Activated T-helper 1 cell treated with anti-CD3 and anti-CD28 coated beads, Interleukin-2, amount 50 U/mL, for 16 hours (primary cell): ENCODE measurements around the gene KLC1.

Source experiments
- DNase-seq, 2 donors: peaks; one replicate each; pipeline ENCODE4 v3.0.0-alpha.2; 2020; ENCODE audit warnings: low read depth in 1 of 2, low spot score in 1 of 2

The KLC1 gene

DNA sequence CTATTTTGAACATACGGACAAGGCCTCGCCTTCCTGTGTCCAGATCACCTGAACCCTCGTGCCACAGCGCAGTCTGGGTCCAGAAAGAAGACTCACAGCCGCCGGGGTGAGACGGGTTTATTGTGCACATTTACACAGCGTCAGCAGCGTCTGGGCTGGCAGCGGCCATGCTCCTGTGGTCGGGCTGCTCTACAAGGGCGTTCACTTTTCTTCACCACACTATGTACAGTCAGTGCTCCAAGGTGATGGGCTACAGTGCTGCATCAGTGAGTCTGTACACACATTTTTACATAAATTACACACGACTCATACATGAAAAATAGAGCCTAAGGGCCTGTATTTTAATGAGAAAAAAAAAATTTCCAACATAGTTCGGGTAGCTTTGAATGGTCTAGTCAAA lies 104.6 kb downstream of the KLC1 start:
- no peak for DNase-seq

DNA sequence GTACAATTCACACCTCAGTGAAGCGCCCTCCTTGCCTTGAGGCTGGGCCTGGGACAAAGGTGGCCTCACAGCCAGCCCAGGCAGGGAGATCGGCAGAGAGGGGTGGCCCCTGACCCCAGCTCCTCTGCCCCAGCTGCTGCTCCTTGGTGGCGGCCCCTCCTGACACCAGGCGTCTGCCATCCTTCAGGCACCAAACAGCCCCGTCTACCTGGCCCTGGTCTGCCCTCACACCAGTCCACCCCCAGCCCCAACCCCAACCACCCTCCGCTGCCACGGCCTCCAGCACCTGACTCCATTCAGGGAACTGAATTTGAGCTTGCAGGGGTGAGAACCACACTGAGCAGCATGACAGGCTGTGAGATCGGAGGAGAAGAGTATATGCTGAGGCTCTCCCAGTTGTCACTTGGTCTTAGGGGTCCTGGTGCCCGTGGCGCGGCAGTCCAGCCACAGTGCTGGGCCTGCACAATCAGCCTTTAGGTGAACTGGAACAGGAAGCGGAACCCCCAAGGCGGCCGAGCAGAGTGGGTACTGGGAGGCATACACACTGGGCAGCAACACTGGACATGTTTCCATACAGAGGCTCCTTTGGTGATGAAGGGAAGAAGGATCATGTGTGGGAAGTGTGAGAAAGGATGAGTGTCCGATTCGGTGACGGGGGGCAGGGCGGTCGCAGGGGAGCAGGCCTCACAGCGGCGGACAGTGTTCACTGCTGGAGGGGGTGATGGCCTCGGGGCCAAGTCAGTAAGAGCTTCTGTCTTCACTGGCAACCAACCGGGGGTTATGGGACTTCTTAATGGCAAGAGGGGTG lies 105.3 kb downstream of the KLC1 start:
- no peak for DNase-seq

DNA sequence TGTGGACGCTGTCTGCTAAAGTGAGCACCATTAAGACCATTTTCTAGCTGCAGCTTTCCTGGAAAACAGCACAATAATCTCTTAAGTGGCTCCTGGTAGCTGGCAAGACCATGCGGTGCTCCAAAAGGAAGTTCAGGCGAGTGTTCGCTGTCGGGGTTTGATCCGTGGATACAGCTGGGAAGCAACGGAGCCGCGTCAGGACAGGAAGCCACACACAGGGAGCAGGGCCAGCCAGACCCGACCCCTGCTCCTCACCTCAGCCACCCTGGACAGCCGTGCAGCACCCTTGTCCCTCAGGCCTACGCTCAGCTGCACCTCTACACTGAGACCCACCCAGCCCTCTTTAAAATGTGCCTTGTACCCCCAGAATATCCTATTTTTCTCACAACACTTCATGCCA lies 106.0 kb downstream of the KLC1 start:
- DNase-seq, result no peak

DNA sequence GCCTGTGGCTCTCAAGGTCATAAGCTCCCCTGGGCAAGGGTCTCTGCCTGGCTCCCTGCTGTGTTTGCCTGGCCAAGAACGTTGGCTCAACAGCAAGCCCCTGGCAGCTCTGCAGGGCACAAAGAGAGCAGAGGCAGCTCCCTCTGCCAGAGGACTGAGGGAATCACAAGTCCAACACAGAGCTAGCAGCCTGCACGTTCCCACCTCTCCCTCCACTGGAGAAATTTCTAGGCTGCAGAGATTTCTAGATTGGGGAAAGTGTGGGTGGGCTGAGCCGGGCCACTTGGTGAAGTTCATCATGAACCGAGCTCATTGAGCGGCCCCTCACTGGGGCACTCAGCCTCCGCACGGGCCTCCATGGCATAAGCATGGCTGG lies 106.4 kb downstream of the KLC1 start:
- DNase-seq, result no peak

DNA sequence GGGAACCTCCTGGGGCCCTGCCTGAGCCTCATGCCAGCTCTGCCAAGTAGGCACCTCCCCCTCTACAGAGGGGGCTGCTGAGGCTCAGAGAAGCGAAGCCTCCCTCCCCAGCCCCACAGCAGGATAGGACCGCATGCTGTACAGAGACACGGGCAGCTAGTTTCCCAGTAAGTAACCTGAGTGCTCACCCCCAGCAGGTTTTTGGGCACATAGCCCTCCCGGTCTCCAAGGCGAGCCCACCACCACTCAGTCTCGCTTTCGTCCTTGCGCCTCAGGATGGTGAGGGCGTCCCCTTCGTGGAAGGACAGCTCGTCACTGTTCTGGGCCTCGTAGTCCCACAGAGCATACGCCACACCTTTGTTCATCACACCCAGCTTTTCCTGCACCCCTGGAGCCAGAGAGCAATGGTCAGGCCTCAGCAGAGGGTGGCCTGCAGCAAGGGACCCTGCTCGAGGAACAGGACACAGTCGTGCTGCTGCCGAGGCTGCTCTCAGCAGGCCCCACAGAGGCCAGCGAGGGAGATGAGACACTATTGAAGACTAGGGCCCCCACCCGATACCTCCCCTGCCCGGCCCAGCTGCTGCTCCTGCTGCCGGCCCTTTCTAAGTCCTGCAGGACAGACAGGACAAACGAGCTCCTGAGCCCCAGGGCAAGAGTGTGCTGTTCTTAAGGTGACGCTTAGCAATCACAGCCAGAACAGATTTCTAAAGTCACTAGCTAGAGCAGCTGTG lies 107.0 kb downstream of the KLC1 start:
- no peak for DNase-seq

DNA sequence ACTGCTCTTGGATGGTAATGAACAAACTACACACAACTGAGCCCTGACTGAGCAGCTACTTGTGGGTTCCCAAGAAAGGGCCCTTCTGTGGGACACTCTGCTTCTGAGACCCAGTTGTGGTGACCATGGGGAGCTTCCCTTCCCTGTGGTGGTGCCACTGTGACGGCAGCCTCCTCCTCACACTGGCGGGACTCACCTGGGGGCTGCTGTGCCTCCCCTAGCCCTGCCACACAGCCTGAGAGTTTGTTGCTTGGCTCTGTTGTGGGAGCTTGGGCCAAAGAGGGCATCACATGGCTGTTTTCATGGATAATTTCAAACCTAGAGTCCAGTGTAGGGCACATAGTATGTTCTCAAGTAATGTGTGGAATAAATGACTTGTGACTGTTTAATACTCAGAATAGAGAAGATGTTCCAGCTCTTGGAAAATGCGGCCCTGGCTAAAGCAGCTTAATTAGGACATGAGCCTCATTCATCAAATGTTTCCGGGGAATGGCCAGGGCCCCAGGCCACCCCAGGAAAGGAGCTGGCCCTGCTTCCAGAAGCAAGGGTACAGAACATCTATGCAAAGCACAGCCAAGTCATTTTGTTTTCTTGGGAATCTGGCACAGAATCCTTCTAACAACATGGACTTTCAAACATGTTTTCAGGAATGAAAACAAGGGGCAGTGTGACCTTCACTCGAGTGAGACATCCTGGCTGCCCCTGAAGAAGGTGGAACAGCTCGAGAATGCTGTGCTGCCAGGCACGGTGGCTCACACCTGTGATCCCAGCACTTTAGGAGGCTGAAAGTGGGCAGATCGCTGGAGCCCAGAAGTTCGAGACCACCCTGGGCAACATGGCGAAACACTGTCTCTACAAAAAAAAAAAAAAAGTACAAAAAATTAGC lies 107.8 kb downstream of the KLC1 start:
- no peak for DNase-seq

DNA sequence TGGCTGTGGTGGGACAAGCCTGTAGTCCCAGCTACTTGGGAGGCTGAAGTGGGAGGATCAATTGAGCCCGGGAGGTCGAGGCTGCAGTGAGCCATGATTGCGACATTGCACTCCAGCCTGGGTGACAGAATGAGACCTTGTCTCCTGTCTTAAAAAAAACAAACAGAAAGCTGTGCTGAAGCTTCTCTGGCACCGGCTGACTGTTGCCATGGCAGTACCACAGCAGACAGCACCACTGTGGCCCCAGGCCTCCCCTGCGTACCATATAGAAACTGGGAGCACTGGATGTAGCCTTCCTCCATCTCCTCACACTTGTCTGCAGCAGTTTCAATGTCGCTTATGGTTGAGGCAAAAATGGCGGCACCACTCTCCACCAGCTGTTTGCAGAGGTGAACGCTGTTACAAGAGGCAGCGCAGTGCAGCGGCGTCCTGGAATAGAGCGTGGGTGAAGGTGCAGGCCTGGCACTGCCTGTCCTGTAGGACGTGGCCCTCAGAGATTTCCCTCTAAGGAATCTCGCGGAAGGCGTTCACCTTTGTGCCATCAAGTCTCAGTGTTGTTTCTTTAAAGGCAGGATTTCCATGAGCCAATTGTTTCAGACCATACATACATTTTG lies 108.5 kb downstream of the KLC1 start:
- DNase-seq, result no peak

DNA sequence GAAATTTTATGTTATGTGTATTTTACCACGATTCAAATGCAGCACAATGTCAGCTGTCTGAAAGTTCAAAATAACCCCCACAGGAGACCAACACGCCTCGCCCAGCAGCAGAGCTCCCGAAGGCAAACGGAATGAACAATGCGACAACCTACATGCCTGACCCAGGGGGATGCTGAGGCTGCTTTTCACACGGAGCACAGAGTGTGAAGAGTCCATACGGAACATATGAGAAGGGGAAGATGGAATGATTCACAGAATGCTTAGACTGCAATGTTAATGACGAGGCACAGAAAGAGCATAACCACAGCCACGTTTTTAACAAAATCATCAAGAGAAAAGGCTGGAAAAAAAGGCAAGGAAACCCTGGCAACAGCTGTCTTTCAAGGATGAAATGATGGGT lies 109.2 kb downstream of the KLC1 start:
- DNase-seq, result no peak

DNA sequence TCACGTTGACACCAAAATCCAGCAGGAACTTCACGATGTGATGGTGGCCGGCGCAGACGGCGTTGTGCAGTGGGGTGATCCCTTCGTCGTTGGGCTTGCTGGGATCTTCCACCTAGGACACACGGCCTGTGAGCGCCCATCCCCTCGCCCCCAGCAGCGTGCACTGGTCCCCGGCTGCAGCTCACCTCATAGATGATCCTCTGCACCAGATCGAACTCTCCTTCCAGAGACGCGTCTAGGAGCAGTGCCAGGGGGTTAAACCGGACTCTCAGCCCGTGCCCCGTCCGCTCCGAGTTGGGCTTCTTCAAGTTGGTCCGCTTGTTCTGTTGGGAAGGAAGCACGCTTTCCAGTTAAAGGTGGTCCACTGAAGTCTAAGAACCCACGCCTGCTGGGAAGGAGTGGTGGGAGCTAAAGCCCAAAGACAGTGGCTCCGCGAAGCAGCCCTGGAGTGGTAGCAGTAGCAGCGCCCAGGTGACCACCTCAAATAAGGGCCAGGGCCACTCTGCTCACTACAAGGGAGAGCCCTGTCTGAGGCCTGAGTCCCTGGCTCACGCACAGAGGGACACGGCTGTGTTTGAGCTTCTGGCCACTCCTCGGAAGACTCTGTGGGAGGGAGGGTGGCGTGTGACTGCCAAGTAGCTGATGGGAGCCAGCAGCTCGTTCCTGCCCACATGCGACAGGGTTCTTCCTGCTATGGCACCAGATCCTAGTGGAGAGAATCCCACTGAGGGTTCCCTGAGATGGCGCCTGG lies 109.9 kb downstream of the KLC1 start:
- no peak for DNase-seq

DNA sequence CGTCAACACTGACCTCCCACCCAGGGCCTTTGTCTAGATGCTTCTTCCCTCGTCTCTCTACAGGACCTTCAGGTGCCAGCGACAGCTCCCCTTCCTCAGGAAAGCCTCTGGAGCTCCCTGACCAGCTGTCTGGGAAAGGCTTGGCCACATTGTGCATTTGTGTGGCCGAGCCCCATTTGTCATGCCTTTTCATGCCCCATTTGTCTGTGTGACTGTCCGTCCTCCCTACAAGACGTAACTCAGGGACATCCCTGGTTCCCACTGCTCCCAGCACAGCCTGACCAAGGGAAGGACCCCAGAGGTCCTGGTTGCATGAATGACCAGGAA lies 110.4 kb downstream of the KLC1 start:
- DNase-seq, result no peak

DNA sequence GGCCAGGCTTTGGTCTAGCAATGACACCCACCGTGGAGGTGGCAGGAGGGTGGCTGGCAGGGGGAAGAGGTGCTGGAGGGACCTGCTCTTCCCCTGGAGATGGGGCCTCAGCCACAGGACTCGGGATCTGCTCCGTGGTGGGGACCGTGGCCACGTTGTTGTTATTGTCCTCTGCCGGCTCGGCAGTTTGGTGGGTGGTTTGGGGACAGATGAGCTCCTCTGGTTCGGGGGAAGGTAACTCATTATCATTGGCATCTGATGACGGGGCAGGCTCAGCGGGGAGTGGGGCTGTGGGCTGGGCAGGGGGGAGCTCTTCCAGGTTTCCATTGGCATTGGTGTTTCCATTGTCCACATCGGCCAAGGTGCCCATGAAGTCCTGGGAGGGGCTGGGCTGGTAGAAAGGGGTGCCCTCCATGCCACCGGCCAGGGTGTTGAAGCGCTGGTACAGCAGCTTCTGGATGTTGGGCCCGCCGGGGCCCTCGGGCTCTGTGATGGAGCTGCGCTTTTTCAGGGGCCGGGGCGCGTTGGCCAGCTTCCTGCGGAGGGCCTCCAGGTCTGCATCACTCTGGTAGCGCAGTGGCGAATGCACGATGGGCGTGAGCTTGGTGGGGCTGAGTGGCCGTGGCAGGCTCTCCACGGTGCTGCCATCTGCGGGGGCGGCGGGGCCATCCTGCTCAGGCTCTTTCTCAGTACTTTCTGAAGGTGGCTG lies 110.9 kb downstream of the KLC1 start:
- DNase-seq, result no peak

DNA sequence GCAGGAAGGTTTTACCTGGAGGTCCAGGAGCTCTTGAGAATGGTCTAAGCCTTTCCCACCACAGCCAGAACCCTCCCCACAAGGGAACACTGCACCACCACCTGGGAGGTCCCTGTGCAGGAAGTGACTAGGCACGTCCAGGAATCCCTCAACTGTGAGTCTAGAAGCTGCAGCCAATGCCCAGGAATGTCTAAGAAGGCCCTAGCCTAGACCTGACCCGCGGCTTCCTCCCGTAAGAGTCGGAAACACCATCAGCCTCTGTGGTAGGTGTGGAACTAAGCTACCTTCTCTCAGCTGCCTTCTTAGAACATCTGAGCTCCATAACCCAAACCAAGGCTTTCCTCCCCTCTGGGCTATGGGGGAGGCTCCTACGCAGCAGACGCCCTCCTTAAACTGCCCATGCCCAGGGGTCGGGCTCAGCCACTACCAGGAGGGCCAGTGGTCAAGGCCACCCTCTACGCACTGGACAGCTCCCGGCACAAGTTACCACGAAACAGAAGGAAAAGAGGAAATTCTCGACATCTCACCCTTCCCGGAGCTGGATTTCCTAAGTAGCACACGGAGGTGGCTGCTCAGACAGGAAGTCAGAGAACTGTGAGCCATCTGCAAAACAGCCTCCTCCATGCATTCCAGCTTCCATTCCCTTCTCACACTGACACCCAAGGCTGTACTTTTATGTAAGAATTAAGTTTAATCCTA lies 112.1 kb downstream of the KLC1 start:
- no peak for DNase-seq

DNA sequence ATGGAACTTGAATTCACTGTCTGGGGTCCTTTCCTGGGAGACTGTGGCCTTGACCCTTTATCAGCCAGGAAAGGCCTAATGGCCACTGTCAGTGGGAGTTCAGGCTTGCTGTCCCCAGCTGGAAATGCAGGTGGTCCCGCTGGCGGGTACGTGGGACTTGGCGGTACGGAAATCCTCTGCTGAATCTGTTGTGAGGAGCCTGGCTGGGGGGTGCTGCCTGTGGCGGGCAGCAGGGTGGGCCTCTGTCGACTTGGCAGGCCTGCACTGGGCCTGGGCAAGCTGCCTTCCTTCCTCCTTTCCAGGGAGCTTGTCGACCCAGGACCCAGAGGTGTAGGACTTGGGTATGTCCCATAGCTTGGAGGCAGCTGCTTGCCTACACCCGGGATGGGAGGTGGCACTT lies 112.9 kb downstream of the KLC1 start:
- DNase-seq, result no peak

DNA sequence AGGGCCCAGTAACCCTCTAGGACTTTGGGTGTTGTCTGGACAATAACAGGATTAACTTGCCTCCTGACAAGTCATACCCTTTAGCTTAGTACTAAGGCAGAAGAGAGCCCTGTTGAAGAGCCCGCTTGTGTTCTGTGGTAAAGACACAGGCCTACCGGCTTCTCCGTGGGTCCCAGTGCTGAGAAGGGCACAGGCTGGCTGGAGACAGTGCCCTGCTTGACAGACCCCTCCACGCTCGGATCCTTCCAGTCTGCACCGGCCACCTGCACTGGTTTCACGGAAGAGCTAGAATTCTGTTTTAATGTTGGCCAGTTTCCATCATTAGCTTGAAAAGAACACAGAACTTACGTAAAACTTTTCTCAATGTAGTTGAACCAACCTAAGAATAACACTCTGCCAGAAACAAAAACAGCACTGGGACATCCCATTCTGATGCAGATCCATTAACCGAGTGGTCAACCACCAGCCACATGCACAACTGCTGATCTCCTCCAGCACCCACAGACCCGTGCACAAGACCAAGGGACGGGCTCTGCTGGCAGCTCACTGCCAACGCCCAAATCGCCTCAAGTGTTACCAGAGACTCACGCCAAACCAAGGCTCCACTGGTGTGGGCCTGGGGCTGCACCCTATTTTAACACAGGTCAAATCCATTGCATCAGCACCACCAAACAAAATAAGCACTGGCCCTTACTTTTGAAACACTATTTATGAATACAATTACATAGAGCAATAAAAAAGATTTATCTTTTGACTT lies 113.7 kb downstream of the KLC1 start:
- DNase-seq, result no peak

DNA sequence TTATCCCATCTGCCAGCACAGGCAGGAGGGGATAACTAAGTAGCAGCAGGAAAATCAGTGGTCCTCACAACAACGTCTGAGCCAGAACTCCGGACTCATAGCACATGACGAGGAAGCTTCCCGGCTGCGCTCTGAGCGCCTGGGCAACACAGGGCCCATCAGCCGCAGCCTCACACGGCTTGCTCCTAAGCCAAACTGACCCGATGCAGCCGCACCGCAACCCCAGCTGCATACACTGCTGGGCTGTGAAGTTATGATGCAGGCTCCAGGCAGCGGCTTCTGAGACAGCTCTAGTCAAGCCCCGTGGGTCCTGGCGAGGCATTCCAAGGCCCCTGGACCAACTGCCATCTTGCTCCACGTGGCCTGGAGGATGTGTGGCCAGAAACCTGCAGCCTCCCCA lies 114.7 kb downstream of the KLC1 start:
- DNase-seq, result no peak

DNA sequence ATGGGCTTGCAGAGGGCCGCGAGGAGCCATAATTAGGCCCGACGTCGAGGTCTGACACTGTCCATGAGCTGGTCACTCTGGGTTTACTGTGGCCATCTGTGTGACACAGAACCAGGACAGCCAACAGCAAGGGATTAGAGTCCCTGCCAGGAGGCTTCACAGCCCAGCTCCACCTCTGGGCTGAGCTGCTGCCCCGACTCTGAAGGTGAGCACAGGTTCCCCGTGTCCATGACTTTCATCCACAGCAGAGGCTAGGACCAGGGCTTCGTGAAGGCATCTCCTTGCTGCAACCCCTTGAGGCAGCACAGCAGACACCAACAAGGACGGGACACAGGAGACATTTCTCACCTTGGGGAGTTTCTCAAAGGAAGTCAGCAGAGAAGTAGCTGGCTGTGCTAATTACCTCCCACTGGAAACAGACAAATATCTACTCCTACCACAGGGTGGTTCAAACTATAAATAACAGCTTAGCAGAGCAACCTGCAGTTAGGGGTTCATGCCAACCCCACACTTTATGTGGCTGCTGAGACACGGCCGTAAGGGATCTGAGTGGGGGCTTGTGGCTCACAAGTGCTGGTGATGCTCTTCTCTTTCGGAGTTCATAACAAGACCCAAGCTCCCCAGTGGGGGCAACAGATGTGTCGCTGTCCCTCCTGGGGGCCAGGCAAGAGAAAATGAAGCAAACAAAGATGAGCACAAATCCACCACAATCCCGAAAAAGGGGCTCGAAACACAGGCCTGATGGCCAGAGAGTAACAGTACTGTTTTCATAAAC lies 115.8 kb downstream of the KLC1 start:
- DNase-seq, result no peak

DNA sequence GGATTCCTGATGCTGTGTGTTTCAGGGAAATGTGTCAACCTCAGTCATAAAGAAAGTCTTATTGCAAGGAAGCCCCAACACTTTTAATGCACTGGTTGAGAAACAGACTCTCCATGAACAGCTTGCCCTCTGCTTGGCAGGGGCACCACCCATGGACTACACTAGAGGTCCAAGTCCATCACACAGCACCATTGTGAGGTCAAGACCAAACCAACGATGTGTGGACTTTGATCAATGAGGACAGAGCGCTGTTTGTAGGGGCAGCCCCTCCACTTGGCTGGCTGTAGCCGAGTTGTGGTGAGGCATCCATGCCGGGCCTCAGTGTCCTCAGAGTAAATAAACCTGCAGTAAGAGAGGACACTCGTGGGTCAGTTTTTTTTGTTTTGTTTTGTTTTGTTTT lies 116.4 kb downstream of the KLC1 start:
- no peak for DNase-seq

DNA sequence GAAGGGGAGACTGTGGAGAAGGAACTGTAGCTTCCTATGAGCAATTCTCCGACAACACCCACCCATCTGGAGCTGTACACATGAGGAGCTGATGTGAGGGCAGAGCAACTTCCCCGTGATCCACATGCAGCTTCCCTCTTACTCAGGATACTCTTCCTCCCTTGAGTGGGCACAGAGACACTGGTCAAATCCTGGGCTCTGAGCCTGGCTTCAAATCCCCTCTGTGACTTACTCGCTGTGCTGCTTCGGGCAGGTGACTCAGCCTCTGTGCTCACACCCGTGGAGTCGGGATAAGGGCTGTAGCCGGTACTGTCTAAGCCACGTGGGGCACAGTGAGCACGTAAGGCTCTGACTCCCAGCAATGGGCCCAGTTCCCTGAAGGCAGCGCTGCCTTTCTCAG lies 117.7 kb downstream of the KLC1 start:
- DNase-seq, result no peak
